ENCODE data around the gene TMEM88.

DNA sequence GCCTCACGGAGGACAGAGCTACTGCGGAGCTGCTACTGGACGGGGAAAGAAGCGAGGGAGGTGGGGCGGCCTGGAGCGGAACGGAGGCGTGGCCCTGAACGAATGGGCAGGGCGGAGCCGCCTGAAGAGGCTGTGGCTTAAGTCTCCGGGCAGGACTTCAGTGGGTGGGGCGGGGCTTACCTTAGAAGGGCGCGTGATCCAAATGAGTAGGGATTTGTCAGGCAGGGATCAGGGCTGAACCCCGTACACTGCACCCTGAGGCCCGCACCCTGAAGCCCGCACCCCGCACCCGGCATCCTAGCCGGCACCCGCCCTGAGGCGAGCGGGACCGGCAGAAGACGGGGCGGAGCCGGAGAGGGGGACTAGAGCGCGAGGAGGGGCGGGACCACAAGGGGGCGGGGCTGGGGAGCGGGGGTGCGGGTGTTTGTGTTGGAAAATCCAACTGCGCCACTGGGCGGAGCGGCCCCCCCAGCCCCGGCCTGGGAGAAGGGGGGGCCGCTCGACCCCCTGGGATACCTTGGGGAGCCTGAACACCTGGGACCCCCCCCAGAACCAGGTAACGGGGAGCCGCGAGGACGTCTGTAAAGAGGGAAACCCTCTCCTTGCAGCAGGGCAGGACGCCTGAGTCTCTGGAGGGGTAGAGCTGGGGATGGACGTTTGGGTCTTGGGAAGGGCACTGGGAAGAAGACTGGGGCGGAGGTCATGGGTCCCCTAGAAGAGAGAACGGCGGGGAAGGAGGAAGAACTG lies 20.9 kb upstream of the TMEM88 start, which contains the start of gene KDM6B:
- TF ChIP-seq, protein P1, sequence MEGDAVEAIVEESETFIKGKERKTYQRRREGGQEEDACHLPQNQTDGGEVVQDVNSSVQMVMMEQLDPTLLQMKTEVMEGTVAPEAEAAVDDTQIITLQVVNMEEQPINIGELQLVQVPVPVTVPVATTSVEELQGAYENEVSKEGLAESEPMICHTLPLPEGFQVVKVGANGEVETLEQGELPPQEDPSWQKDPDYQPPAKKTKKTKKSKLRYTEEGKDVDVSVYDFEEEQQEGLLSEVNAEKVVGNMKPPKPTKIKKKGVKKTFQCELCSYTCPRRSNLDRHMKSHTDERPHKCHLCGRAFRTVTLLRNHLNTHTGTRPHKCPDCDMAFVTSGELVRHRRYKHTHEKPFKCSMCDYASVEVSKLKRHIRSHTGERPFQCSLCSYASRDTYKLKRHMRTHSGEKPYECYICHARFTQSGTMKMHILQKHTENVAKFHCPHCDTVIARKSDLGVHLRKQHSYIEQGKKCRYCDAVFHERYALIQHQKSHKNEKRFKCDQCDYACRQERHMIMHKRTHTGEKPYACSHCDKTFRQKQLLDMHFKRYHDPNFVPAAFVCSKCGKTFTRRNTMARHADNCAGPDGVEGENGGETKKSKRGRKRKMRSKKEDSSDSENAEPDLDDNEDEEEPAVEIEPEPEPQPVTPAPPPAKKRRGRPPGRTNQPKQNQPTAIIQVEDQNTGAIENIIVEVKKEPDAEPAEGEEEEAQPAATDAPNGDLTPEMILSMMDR (conservative IDR thresholded peaks at IDR 0.05; ENCODE audit: low read depth, low read length): no peak
- TF ChIP-seq EZH2phosphoT487 (IDR thresholded peaks at IDR 0.05; ENCODE audit: borderline replicate concordance, low read length) (no peak), EZH2 (IDR thresholded peaks at IDR 0.05; ENCODE audit: low read length, unreplicated experiment) (no peak)

Measured in PC-3 (cell line).